ENCODE data around the gene ZNF335. TPM values are rescaled to one million over a fixed set of nuclear protein-coding genes. Genes with fewer than 3 reads are reported as not detected.
A peak's percentile ranks its signal among the peaks of the same experiment; 100 is the strongest.

Gene ZNF335
- total RNA-seq, 1 experiment from 2014 or later = 8.4 TPM

DNA sequence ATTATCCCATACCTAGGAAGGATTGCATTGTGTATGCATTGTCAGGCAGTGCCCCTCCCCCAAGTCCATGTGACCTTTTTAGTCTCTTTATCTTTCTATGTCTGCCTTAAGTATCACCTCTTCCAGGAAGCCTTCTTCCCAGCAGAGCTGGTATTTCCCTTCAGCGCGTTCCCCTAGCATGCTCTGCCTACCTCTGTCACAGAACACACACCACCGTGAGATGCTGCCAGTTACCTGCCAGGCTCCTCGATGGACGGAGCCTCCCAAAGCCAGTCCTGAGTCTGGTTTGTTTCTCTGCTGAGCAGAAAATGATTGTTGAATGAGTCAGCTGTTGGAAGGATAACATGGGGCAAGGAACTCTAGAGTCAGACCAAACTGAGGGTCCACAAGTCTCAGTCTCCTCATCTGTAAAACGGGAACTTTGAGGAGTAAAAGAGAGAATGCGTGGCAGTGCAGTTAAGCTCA lies 11.3 kb upstream of the ZNF335 start:
- in situ Hi-C loops (cut with HindIII; ENCODE audit: low pct_unique_long_range_greater_than_20kb, low sequenced_read_pairs) = no loop called here
- DNase-seq (ENCODE audit: low read depth, low spot score) = no peak

DNA sequence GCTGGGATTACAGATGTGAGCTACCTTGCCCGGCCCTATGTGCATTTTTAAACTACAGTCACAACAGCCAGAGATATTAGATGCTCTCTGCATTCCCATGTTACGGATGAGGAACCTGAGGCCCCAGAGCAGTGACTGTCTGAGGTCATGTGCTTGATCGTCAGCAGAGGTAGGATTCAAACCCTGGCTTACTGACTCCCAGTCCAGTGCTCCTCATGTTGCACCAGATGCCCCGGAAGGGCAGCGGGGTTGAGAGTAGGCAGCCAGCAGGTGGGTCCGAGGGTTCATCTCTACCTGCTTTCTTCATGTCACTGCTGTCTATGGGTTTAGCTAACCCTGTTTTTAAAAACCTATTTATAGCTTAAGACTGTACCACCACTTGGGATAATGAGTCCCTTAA lies 9.3 kb upstream of the ZNF335 start:
- no peak for DNase-seq (ENCODE audit: low read depth, low spot score)
- in situ Hi-C loops (cut with HindIII; ENCODE audit: low pct_unique_long_range_greater_than_20kb, low sequenced_read_pairs) = no loop called here

- no peak for DNase-seq (ENCODE audit: low read depth, low spot score)
- in situ Hi-C loops (cut with HindIII; ENCODE audit: low pct_unique_long_range_greater_than_20kb, low sequenced_read_pairs) = no loop called here
These were observed 4.1 kb upstream of the ZNF335 start for GRCh38 chr20:45976086-45976485.

GRCh38 chr20:45975686-45976085 lies 3.7 kb upstream of the ZNF335 start:
- in situ Hi-C loops (cut with HindIII; ENCODE audit: low pct_unique_long_range_greater_than_20kb, low sequenced_read_pairs) = no loop called here
- DNase-seq (ENCODE audit: low read depth, low spot score) = no peak

- in situ Hi-C loops (cut with HindIII; ENCODE audit: low pct_unique_long_range_greater_than_20kb, low sequenced_read_pairs) = no loop called here
- DNase-seq (ENCODE audit: low read depth, low spot score) = no peak
These were observed 3.0 kb upstream of the ZNF335 start for GRCh38 chr20:45974896-45975565.

- peak; percentile 94 for DNase-seq (ENCODE audit: low read depth, low spot score)
- in situ Hi-C loops (cut with HindIII; ENCODE audit: low pct_unique_long_range_greater_than_20kb, low sequenced_read_pairs) = no loop called here
These were observed 639 bp upstream of the ZNF335 start for GRCh38 chr20:45972500-45973183.

- in situ Hi-C loops (cut with HindIII; ENCODE audit: low pct_unique_long_range_greater_than_20kb, low sequenced_read_pairs) = no loop called here
- no peak for DNase-seq (ENCODE audit: low read depth, low spot score)
These were observed 653 bp downstream of the ZNF335 start for GRCh38 chr20:45971425-45971674.

DNA sequence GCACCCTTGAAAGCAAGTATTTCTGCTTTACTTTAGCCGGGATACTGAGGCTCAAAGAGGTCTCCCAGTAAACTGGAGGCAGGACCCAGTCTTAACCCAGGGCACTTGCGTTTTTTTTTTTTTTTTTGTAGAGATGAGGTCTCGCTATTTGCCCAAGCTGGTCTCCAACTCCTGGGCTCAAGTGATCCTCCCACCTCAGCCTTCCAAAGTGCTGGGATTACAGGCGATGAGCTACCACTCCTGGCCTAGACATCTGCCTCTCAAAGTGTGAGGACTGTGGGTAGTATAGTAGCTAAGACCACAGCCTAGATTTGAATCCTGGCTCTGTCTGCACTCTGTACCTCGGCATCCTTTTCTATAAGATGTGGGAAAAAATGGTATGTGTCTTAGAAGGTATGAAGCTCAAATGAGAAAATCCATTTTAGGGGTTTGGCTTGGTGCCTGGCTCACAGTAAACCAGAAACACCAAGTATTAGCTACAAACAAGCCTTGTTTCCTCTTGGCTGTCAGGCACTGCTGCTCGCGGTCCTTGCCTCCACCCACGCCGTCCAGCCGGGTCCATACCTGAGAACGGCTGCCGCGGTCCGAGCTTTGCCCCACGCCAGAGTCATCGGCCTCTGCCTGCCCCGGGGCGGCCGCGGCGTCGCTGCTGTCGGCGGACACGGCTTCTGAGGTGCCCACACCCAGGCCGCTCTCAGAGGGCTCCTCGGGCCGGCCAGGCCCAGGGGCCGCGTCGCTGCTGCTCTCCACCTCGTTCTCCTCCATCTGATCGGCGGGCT lies 1.2 kb downstream of the ZNF335 start:
- no peak for DNase-seq (ENCODE audit: low read depth, low spot score)
- in situ Hi-C loops (cut with HindIII; ENCODE audit: low pct_unique_long_range_greater_than_20kb, low sequenced_read_pairs) = no loop called here

- in situ Hi-C loops (cut with HindIII; ENCODE audit: low pct_unique_long_range_greater_than_20kb, low sequenced_read_pairs) = no loop called here
- peak; percentile 84 for DNase-seq (ENCODE audit: low read depth, low spot score)
These were observed 2.0 kb downstream of the ZNF335 start for GRCh38 chr20:45969712-45970634.

GRCh38 chr20:45968801-45969711 lies 2.9 kb downstream of the ZNF335 start:
- in situ Hi-C loops (cut with HindIII; ENCODE audit: low pct_unique_long_range_greater_than_20kb, low sequenced_read_pairs) = no loop called here
- DNase-seq (ENCODE audit: low read depth, low spot score) = no peak

GRCh38 chr20:45968081-45968671 lies 3.8 kb downstream of the ZNF335 start:
- in situ Hi-C loops (cut with HindIII; ENCODE audit: low pct_unique_long_range_greater_than_20kb, low sequenced_read_pairs) = no loop called here
- DNase-seq (ENCODE audit: low read depth, low spot score) = no peak

- no peak for DNase-seq (ENCODE audit: low read depth, low spot score)
- in situ Hi-C loops (cut with HindIII; ENCODE audit: low pct_unique_long_range_greater_than_20kb, low sequenced_read_pairs) = no loop called here
These were observed 4.4 kb downstream of the ZNF335 start for GRCh38 chr20:45967551-45968080.

GRCh38 chr20:45965169-45966002 lies 6.6 kb downstream of the ZNF335 start:
- in situ Hi-C loops (cut with HindIII; ENCODE audit: low pct_unique_long_range_greater_than_20kb, low sequenced_read_pairs) = no loop called here
- DNase-seq (ENCODE audit: low read depth, low spot score) = no peak

- no peak for DNase-seq (ENCODE audit: low read depth, low spot score)
- in situ Hi-C loops (cut with HindIII; ENCODE audit: low pct_unique_long_range_greater_than_20kb, low sequenced_read_pairs) = no loop called here
These were observed 8.0 kb downstream of the ZNF335 start for GRCh38 chr20:45964006-45964400.

DNA sequence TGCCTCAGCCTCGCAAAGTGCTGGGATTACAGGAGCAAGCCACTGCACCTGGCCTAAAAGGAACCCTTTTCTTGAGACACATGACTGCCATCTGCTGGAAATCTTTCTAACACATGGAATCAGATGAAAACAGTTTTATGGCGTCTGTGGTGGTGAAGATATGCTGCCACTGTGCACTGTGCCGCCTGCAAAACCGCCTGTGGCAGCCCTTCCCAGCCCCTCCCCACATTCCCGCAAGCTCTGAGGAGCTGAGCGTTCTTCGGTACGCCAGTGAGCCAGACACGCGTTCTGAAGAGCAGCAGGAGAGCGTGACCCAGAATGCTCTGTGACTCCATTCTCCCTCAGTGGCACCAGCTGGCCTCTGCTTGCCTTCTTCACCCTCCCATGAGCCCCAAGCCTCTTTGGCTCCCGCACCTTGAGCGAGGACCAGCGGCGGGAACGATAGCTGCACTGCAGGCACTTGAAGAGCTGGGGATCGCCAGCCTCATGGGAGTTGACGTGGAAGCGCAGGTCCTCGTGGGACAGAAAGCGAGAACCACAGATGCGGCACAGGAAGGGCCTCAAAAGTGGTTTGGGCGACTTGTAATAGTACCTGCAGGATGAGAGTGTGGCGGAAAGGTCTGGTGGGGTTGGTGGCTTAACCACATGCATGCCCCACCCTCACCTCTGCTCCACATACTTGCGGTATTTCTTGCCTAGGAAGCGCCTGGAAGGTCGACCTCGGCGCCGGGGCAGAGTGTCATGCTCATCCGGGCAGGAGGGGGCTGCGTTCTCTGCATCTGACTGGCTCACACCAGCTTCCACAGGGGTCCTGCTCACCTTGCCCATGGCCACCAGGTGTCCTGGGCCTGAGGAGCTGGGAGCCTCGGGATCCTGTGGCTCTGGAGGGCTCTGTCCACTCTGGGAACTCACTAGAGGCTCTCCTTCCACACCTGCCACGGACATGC lies 8.7 kb downstream of the ZNF335 start:
- peak; percentile 72 for DNase-seq (ENCODE audit: low read depth, low spot score)
- in situ Hi-C loops (cut with HindIII; ENCODE audit: low pct_unique_long_range_greater_than_20kb, low sequenced_read_pairs) = no loop called here
